ENCODE measurements around the gene NDUFAF8. TPM values are rescaled to one million over a fixed set of nuclear protein-coding genes. Genes with fewer than 3 reads are reported as not detected.

NDUFAF8 gene
- polyA plus RNA-seq, 1 donor = 39.2 TPM

Other genes with a start within 250 kb of the NDUFAF8 start
- 25.2 TPM for gene CHMP6, start 247.5 kb upstream of the NDUFAF8 start, polyA plus RNA-seq (ENCODE audit: insufficient read length)
- gene BAIAP2, start 204.2 kb upstream of the NDUFAF8 start, polyA plus RNA-seq (ENCODE audit: insufficient read length) = 15.4 TPM
- 0.72 TPM for gene PVALEF, start 73.8 kb upstream of the NDUFAF8 start, polyA plus RNA-seq (ENCODE audit: insufficient read length)
- gene AATK, start 73.1 kb upstream of the NDUFAF8 start, polyA plus RNA-seq (ENCODE audit: insufficient read length) = 10.7 TPM
- 9.4 TPM for gene CEP131, start 16.4 kb upstream of the NDUFAF8 start, polyA plus RNA-seq (ENCODE audit: insufficient read length)
- 15.5 TPM for gene TEPSIN, start 263 bp upstream of the NDUFAF8 start, polyA plus RNA-seq (ENCODE audit: insufficient read length)
- 52.9 TPM for gene SLC38A10, start 56.0 kb downstream of the NDUFAF8 start, polyA plus RNA-seq (ENCODE audit: insufficient read length)
- 10.8 TPM for gene BAHCC1, start 156.1 kb downstream of the NDUFAF8 start, polyA plus RNA-seq (ENCODE audit: insufficient read length)

All from forelimb muscle (tissue), 1 donor.